ENCODE data around the gene TMEM184C. TPM values are rescaled to one million over a fixed set of nuclear protein-coding genes. Genes with fewer than 3 reads are reported as not detected.

TMEM184C gene
- total and polyA plus RNA-seq, 2 donors (not counting 1 experiment from before 2014, with no cell fraction given) = 4.9 to 27.5 TPM

GRCh38 chr4:147583876-147584275 is 33.3 kb upstream of the TMEM184C start:
- intact Hi-C loops (cut with micrococcal nuclease) = no loop called here
- H3K4me1 Mint-ChIP-seq = no peaks in the 10 kb centered on the region
- H3K27me3 ChIP-seq (replicated peaks in 1 of 4; ENCODE audit: control extremely low read depth in 1 of 4, control insufficient read depth in 3 of 4, insufficient read depth in 4 of 4, low read length in 3 of 4) = peaks cover 0 to 6% (median 2%) of the 10 kb centered on the region in 4 experiments

GRCh38 chr4:147586032-147586431 is 31.2 kb upstream of the TMEM184C start:
- ChIA-PET POLR2A (no interaction called here), CTCF (no interaction called here)
- Histone ChIP-seq H3K9me3 (ENCODE audit: control extremely low read depth in 1 of 3, control insufficient read depth in 2 of 3, insufficient read depth in 1 of 3, low read length in 2 of 3) (peaks cover 0 to 4% (median 4%) of the 10 kb centered on the region in 3 donors), H3K27ac (ENCODE audit: low read length in 2 of 2) (no peak overlapping the region), H4K20me1 (ENCODE audit: control insufficient read depth, insufficient read depth, low read length, poor library complexity, severe bottlenecking) (no peaks in the 10 kb centered on the region), H3K9ac (ENCODE audit: low read length) (no peak overlapping the region), H3K4me1 (ENCODE audit: control insufficient read depth in 2 of 2, insufficient read depth in 2 of 2, low read length in 2 of 2) (no peaks in the 10 kb centered on the region), H3K4me3 (ENCODE audit: control extremely low read depth in 1 of 5, extremely low read depth in 1 of 5, insufficient read depth in 1 of 5, low read depth in 2 of 5, low read length in 4 of 5) (no peak overlapping the region), H3K79me2 (ENCODE audit: control insufficient read depth, insufficient read depth, low read length) (no peaks in the 10 kb centered on the region), H3K4me2 (replicated peaks; ENCODE audit: low read depth, low read length, poor library complexity, severe bottlenecking) (no peak overlapping the region), H3K36me3 (replicated peaks in 1 of 2; ENCODE audit: control extremely low read depth in 1 of 2, control insufficient read depth in 1 of 2, extremely low read depth in 1 of 2, insufficient read depth in 2 of 2, low read length in 1 of 2) (no peaks in the 10 kb centered on the region), H3K27me3 (replicated peaks in 1 of 4; ENCODE audit: control extremely low read depth in 1 of 4, control insufficient read depth in 3 of 4, insufficient read depth in 4 of 4, low read length in 3 of 4) (peaks cover 0 to 6% (median 2%) of the 10 kb centered on the region in 4 experiments), H2AFZ (ENCODE audit: insufficient read depth, low read depth, low read length, poor library complexity, severe bottlenecking) (no peak overlapping the region)
- intact Hi-C loops (cut with micrococcal nuclease) = no loop called here
- no peak for ATAC-seq (ENCODE audit: low read depth)
- DNase-seq = no peak
- TF ChIP-seq EZH2 (IDR thresholded peaks at IDR 0.05; ENCODE audit: borderline replicate concordance, insufficient read depth, low read depth, low read length, poor library complexity, severe bottlenecking) = no peak
- no peak for TF ChIP-seq CTCF (IDR thresholded peaks at IDR 0.05)
- 92% methylated on average over 2 of the region's 3 CpGs for WGBS (ENCODE audit: insufficient coverage)
- Mint-ChIP-seq H3K27me3 (peaks cover 22% of the 10 kb centered on the region), H3K4me3 (no peak overlapping the region), H3K4me1 (peaks cover 1% of the 10 kb centered on the region), H3K27ac (no peak overlapping the region), H3K9me3 (ENCODE audit: insufficient read depth) (no peaks in the 10 kb centered on the region)

More at GRCh38 chr4:147583876-147584275, 33.3 kb upstream of the TMEM184C start:
- WGBS (ENCODE audit: insufficient coverage) = 88% methylated on average over 1 of the region's 1 CpG
- no peak for ATAC-seq (ENCODE audit: low read depth)
- no peak for TF ChIP-seq EZH2 (IDR thresholded peaks at IDR 0.05; ENCODE audit: borderline replicate concordance, insufficient read depth, low read depth, low read length, poor library complexity, severe bottlenecking)
- no peak for TF ChIP-seq CTCF (IDR thresholded peaks at IDR 0.05)
- Histone ChIP-seq H3K4me2 (replicated peaks; ENCODE audit: low read depth, low read length, poor library complexity, severe bottlenecking) (no peak overlapping the region), H2AFZ (ENCODE audit: insufficient read depth, low read depth, low read length, poor library complexity, severe bottlenecking) (no peak overlapping the region), H3K9ac (ENCODE audit: low read length) (no peak overlapping the region), H3K36me3 (replicated peaks in 1 of 2; ENCODE audit: control extremely low read depth in 1 of 2, control insufficient read depth in 1 of 2, extremely low read depth in 1 of 2, insufficient read depth in 2 of 2, low read length in 1 of 2) (no peaks in the 10 kb centered on the region), H4K20me1 (ENCODE audit: control insufficient read depth, insufficient read depth, low read length, poor library complexity, severe bottlenecking) (no peaks in the 10 kb centered on the region), H3K9me3 (ENCODE audit: control extremely low read depth in 1 of 3, control insufficient read depth in 2 of 3, insufficient read depth in 1 of 3, low read length in 2 of 3) (peaks cover 0 to 4% (median 4%) of the 10 kb centered on the region in 3 donors), H3K27ac (ENCODE audit: low read length in 2 of 2) (no peak overlapping the region), H3K4me3 (ENCODE audit: control extremely low read depth in 1 of 5, extremely low read depth in 1 of 5, insufficient read depth in 1 of 5, low read depth in 2 of 5, low read length in 4 of 5) (no peak overlapping the region), H3K79me2 (ENCODE audit: control insufficient read depth, insufficient read depth, low read length) (no peaks in the 10 kb centered on the region), H3K4me1 (ENCODE audit: control insufficient read depth in 2 of 2, insufficient read depth in 2 of 2, low read length in 2 of 2) (no peaks in the 10 kb centered on the region)
- peaks cover 21% of the 10 kb centered on the region for H3K27me3 Mint-ChIP-seq
- no peak overlapping the region for H3K4me3 Mint-ChIP-seq
- ChIA-PET CTCF (no interaction called here), POLR2A (no interaction called here)
- DNase-seq = no peak
- H3K9me3 Mint-ChIP-seq (ENCODE audit: insufficient read depth) = no peaks in the 10 kb centered on the region
- H3K27ac Mint-ChIP-seq = no peak overlapping the region

Data from B cell (primary cell).